NCI-H526 (cell line): ENCODE data around the gene TMED10.

Experiments used
- DNase-seq, 2 experiments: peaks; one replicate each; lab custom pipeline; 2025; lab: John Stamatoyannopoulos, UW

TMED10 gene

DNA sequence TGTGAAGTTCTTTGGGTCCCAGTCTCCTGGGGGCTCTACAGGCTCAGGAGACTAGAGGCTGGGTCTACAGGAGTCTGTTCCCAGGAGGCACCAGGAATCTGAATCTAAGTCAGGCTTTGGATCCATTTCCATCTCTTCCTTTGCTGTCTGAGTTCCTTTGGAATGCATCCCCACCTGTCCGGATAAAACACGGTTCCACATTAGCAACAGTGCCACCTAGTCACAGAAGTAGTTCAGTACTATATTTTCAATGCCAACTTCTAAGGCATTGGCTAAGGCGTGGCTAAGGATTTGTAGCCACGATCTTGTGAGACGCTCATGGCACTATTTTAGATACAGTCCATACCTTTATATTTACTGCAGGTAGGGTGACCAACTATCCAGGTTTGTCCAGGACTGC is 91.9 kb downstream of the TMED10 start:
- peak in 1 of 2 experiments; percentile 38 for DNase-seq

DNA sequence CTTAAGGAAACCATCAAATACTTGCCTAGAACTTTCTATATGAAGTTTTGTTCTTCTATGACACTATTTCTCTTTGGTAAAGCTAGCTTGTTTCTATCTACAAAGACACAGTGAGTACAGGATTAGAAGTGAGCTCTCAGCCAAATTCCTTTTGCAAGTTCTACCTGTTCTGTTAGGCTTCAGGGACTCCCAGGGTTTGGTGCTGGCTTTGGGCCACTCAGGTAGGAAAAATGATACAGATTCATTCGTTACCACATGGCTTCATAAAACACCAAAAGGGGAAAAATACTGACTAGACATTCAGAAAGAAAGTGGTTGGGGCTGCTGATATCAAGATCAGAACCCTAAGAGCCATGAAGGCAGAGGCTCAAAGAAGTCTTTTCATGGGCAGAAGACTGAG is 93.1 kb downstream of the TMED10 start:
- DNase-seq = no peak

DNA sequence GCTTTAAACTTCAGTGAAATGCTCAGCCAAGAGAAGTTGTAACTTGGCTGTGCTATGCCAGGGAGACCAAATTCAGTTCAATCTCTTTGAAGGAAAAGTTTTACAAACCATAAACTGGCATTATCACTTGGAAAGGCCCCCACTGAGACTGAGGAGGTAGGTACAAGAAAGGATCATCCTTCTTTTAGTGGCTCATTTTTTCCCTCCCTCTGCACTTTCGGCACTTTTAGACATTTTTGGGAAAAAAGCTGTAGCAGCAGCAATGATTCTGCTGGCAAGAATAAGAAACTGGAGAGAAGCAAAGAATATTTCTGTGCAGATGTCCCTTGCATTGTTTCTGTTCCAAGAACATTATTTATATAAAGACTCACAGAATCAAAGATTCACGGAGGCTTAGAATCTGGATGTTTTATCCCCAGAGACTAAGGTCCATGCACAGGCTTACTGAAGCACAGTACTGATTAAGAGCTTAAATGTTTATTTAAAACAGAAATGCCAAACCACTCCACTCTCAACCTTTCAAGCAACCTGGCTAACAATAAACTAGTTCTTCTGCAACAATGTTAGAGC is 94.7 kb downstream of the TMED10 start:
- no peak for DNase-seq
